Upper lobe of left lung (tissue), 6 donors: ENCODE measurements around the gene DNAH8. TPM values are rescaled to one million over a fixed set of nuclear protein-coding genes. Genes with fewer than 3 reads are reported as not detected.

Experiments used
- ATAC-seq, 2 donors: fragments of 200-7000 bp; cut with Tn5 transposase; one replicate each; pipeline ENCODE4 v1.9.1; 2022; ENCODE audit warnings: mild to moderate bottlenecking in 2 of 2, moderate library complexity in 2 of 2; ENCODE audit not compliant: low FRiP score in 2 of 2
- DNase-seq, 2 donors: peaks; one replicate each; pipeline ENCODE4 v3.0.0-alpha.2; 2019 to 2020
- H3K27ac ChIP-seq, 4 donors: fragments of 200-600 bp; sonication (generic); one replicate each; pipeline ENCODE4 v1.5.1; 2016 to 2019
- H3K27me3 ChIP-seq, 4 donors: fragments of 200-600 bp; sonication (generic); one replicate each; pipeline ENCODE4 v1.5.1; 2017 to 2019
- H3K36me3 ChIP-seq, 4 donors: fragments of 200-600 bp; sonication (generic); one replicate each; pipeline ENCODE4 v1.5.1; 2016 to 2019
- H3K4me1 ChIP-seq, 4 donors: fragments of 200-600 bp; sonication (generic); one replicate each; pipeline ENCODE4 v1.5.1; 2018 to 2019
- H3K4me3 ChIP-seq, 4 donors: fragments of 200-600 bp; sonication (generic); one replicate each; pipeline ENCODE4 v1.5.1; 2017 to 2019; ENCODE audit warnings: mild to moderate bottlenecking in 2 of 4, moderate library complexity in 1 of 4
- H3K9me3 ChIP-seq, 4 donors: fragments of 200-600 bp; sonication (generic); one replicate each; pipeline ENCODE4 v1.5.1; 2018 to 2019
- CTCF ChIP-seq, 6 experiments: fragments of 450-650 bp in 4 of 6; fragments of 200-600 bp in 2 of 6; sonication (generic) in 2 of 6; IDR thresholded peaks; one replicate each; pipeline ENCODE4 v1.5.1; 2016 to 2019; ENCODE audit warnings: antibody characterized with exemption in 6 of 6
- EP300 ChIP-seq, 4 donors: sonication (generic); formaldehyde crosslinking; IDR thresholded peaks; one replicate each; pipeline ENCODE4 v1.5.1; 2017; ENCODE audit warnings: antibody characterized with exemption in 4 of 4, control low read depth in 2 of 4
- POLR2A ChIP-seq, 4 donors: fragments of 450-650 bp; IDR thresholded peaks; one replicate each; pipeline ENCODE4 v1.5.1; 2016 to 2017; ENCODE audit warnings: antibody characterized with exemption in 4 of 4, mild to moderate bottlenecking in 2 of 4
- POLR2AphosphoS5 ChIP-seq, 2 donors: sonication (generic); formaldehyde crosslinking; IDR thresholded peaks; one replicate each; pipeline ENCODE4 v1.5.1; 2017; ENCODE audit warnings: antibody characterized with exemption in 2 of 2
- WGBS, 2 donors: methylation state at CpG; one replicate each; pipeline ENCODE4 v1.1.5; 2017 to 2018; 5-methylcytosine and 5-hydroxymethylcytosine counted together
- total RNA-seq, 6 donors: library from RNA; depleted of rRNA in 4 of 6; stranded (reverse); fragments of >200 nt in 4 of 6; gene quantifications; one replicate each; pipeline versions ENCODE4 v1.1.0 to v1.2.1, GENCODE V29; 2016 to 2021
- donor health status: DM: no; HTN: no; CAD: no; lungs with moderate emphysema.
- donor health status: DM: no; HTN: yes; CAD: no; lungs with severe emphysema.

Gene DNAH8
- total RNA-seq, 6 donors from 2014 or later, result under 0.01 to 0.24 (median 0.15) TPM; not detected in 2

DNA sequence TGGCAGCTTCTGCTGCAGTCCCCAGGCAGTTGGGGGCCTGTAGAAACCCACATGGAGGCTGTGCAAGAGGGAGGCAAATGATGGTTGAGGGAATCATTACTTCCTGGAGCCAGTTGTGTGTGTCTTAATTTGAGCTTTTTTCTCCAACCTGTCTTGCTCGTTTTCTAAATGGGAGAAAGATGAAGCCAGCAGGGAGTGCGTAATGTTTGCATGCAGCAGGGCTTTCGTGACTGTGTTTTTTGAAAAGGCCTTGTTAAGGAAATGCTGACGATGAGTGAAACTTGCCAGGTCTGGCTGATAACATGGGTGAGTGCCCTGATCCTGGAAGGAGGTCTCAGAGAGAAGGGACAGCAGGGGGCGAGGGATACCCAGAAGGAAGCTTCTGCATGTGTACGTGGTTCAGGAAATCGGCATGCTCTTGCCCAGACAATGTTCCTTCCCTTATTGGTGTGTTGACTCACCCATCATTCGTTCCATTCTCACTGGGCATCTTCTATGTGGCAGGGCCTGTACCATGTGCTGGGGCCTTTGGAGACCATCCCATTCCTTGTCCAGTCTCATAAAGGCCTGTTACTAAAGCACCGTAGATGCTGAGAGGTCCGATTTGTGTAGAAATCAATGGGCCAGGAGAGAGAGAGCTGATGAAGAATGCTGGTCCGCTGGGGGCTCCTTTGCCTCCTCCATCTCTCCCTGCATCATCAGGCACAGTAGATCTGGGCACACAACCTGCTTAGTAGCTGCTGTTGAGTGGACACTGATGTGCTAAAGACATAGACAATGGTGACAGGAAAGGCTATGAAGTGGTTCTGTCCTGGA is 360.9 kb downstream of the DNAH8 start:
- ATAC-seq, result no peak

DNA sequence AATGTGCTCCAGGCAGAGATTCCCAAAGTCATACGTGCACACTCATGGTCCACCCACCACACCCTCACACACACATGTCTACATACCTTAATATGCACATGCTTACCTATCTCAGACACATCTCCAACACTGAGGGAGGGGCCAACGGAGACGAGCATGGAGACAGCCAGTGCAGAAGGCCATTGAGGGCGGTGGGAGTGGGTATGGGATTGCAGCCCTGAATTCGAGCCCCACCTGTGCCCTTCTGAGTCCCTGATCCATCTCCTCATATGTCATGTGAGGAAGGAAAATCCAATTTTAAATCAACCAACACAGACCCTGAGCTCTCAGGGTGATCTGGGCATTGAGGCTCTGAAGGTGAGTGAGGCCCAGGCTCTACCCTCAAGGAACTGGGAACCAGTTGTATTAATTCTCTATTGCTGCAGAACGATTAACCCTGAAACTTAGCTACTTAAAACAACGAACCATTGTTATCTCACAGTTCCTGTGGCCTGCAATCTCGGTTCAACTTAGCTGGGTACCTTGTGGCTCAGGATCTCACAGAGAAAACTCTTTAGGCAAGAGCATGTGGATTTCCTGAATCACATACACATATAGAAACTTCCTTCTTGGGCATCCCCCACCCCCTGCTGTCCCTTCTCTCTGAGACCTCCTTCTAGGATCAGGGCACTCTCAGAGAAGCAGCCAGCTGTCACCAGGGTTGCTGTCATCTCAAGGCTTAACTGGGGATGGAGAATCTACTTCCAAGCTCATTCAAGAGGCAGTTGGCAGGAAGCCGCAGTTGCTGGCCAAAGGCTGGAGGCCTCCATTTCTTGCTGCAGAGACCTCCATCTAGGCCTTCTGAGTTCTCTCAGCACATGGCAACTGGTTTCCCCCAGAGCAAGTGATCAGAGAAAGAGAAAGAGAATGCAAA is 361.8 kb downstream of the DNAH8 start:
- no peak overlapping the region for H3K27ac ChIP-seq
- no peaks in the 10 kb centered on the region for H3K4me1 ChIP-seq
- H3K9me3 ChIP-seq, result no peaks in the 10 kb centered on the region
- 76 to 82% methylated on average over 9 of the region's 9 CpGs for WGBS, 2 donors
- peak in 1 of 2 donors; percentile 12 for DNase-seq
- H3K27me3 ChIP-seq, result no peaks in the 10 kb centered on the region
- H3K36me3 ChIP-seq, result no peaks in the 10 kb centered on the region
- ATAC-seq, result no peak
- TF ChIP-seq EP300 (IDR thresholded peaks at IDR 0.05) (no peak), POLR2A (IDR thresholded peaks at IDR 0.05) (no peak), CTCF (IDR thresholded peaks at IDR 0.05) (no peak), POLR2AphosphoS5 (IDR thresholded peaks at IDR 0.05) (no peak)
- H3K4me3 ChIP-seq, result no peak overlapping the region

More for the DNA sequence above, 360.9 kb downstream of the DNAH8 start:
- Histone ChIP-seq H3K27ac (no peak overlapping the region), H3K4me3 (no peak overlapping the region), H3K27me3 (no peaks in the 10 kb centered on the region), H3K4me1 (no peaks in the 10 kb centered on the region), H3K9me3 (no peaks in the 10 kb centered on the region), H3K36me3 (no peaks in the 10 kb centered on the region)
- no peak for DNase-seq
- TF ChIP-seq EP300 (IDR thresholded peaks at IDR 0.05) (no peak), POLR2A (IDR thresholded peaks at IDR 0.05) (no peak), POLR2AphosphoS5 (IDR thresholded peaks at IDR 0.05) (no peak), CTCF (IDR thresholded peaks at IDR 0.05) (no peak)
- WGBS, 2 donors, result 72 to 84% methylated on average over 11 of the region's 11 CpGs

- H3K9me3 ChIP-seq, result no peaks in the 10 kb centered on the region
- DNase-seq (no peak), ATAC-seq (no peak)
- 88 to 95% methylated on average over 10 to 11 of the region's 11 CpGs for WGBS, 2 donors
- no peaks in the 10 kb centered on the region for H3K27me3 ChIP-seq
- no peaks in the 10 kb centered on the region for H3K36me3 ChIP-seq
- H3K27ac ChIP-seq, result no peak overlapping the region
- TF ChIP-seq CTCF (IDR thresholded peaks at IDR 0.05), result no peak
- no peak for TF ChIP-seq EP300 (IDR thresholded peaks at IDR 0.05)
- no peak for TF ChIP-seq POLR2A (IDR thresholded peaks at IDR 0.05)
- TF ChIP-seq POLR2AphosphoS5 (IDR thresholded peaks at IDR 0.05), result no peak
- H3K4me3 ChIP-seq, result no peak overlapping the region
- no peaks in the 10 kb centered on the region for H3K4me1 ChIP-seq
Measured at GRCh38 chr6:39077882-39078594, 362.9 kb downstream of the DNAH8 start.

DNA sequence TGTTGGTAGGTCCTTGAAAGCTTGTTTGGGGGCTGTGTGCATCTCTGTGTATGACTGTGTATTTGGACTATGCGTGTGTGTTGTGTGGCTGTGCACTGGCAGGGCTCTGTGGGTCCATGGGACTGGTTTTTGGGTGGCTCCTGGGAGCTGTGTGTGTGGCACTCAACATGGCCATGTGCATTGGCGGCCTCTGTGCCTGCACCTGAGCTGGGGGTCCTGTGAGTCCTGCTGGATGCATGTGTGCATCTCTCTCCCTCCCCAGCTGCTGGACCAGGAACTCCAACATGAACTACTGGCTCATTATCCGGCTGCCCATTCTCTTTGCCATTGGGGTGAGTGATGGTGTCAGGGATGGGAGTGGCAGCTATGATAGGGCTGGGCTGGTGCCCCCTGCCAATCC is 363.6 kb downstream of the DNAH8 start:
- H3K4me1 ChIP-seq, result no peaks in the 10 kb centered on the region
- ATAC-seq (no peak), DNase-seq (peak in 1 of 2 donors; percentile 12)
- TF ChIP-seq POLR2A (IDR thresholded peaks at IDR 0.05) (no peak), EP300 (IDR thresholded peaks at IDR 0.05) (no peak), CTCF (IDR thresholded peaks at IDR 0.05) (no peak), POLR2AphosphoS5 (IDR thresholded peaks at IDR 0.05) (no peak)
- H3K27me3 ChIP-seq, result no peaks in the 10 kb centered on the region
- WGBS, 2 donors, result 87 to 100% methylated on average over 1 to 3 of the region's 3 CpGs
- no peaks in the 10 kb centered on the region for H3K36me3 ChIP-seq
- no peak overlapping the region for H3K4me3 ChIP-seq
- no peak overlapping the region for H3K27ac ChIP-seq
- H3K9me3 ChIP-seq, result no peaks in the 10 kb centered on the region
